GM10266 (cell line): Measurements from ENCODE around the gene PKMYT1.
A peak's percentile ranks its signal among the peaks of the same experiment; 100 is the strongest.

ENCODE experiments used
- DNase-seq: peaks from one replicate; pipeline ENCODE4 v3.0.0; 2012; ENCODE audit errors: extremely low spot score
- CTCF ChIP-seq: IDR thresholded peaks from 2 replicates; pipeline ENCODE4 v1.5.1; 2012; ENCODE audit warnings: mild to moderate bottlenecking, low read depth; ENCODE audit not compliant: control insufficient read depth, insufficient read depth; ENCODE audit errors: missing control alignments

The PKMYT1 gene

GRCh38 chr16:2985462-2985861, 5.2 kb upstream of the PKMYT1 start:
- no peak for TF ChIP-seq CTCF
- no peak for DNase-seq

GRCh38 chr16:2983706-2984136, 3.5 kb upstream of the PKMYT1 start:
- peak; percentile 89 for DNase-seq
- TF ChIP-seq CTCF = peak; percentile 98

GRCh38 chr16:2982402-2982801, 2.2 kb upstream of the PKMYT1 start:
- TF ChIP-seq CTCF = no peak
- no peak for DNase-seq

GRCh38 chr16:2981899-2982250, 1.6 kb upstream of the PKMYT1 start:
- no peak for DNase-seq
- no peak for TF ChIP-seq CTCF

- TF ChIP-seq CTCF = no peak
- no peak for DNase-seq
Measured at GRCh38 chr16:2981177-2981898, 1.1 kb upstream of the PKMYT1 start.

GRCh38 chr16:2979669-2980226, 498 bp downstream of the PKMYT1 start:
- DNase-seq = peak; percentile 43
- TF ChIP-seq CTCF = no peak

GRCh38 chr16:2977440-2977839, 2.8 kb downstream of the PKMYT1 start:
- no peak for DNase-seq
- TF ChIP-seq CTCF = no peak
